Measurements from ENCODE around the gene CNTN4.

DNA sequence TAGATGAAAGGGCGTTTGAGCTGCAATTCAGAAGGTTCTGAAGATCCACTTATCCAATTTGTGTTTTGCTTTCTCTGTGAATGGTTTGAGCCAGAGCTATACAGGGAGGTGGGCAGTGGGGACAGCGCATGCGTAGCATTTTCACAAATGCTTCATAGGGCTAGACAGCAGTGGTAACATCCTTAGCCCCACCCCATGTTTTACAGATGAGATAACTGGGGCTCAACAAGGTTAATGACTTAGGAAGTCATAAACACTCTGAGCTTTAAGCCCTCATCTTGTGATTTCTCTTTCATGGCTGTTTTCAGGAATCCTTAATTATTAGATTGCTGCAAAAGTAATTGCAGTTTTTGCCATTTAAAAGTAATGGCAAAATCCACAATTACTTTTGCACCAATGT is 602.8 kb downstream of the CNTN4 start:
- no peak for TF ChIP-seq POLR2A (IDR thresholded peaks at IDR 0.05)
- TF ChIP-seq, protein P1, sequence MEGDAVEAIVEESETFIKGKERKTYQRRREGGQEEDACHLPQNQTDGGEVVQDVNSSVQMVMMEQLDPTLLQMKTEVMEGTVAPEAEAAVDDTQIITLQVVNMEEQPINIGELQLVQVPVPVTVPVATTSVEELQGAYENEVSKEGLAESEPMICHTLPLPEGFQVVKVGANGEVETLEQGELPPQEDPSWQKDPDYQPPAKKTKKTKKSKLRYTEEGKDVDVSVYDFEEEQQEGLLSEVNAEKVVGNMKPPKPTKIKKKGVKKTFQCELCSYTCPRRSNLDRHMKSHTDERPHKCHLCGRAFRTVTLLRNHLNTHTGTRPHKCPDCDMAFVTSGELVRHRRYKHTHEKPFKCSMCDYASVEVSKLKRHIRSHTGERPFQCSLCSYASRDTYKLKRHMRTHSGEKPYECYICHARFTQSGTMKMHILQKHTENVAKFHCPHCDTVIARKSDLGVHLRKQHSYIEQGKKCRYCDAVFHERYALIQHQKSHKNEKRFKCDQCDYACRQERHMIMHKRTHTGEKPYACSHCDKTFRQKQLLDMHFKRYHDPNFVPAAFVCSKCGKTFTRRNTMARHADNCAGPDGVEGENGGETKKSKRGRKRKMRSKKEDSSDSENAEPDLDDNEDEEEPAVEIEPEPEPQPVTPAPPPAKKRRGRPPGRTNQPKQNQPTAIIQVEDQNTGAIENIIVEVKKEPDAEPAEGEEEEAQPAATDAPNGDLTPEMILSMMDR (IDR thresholded peaks at IDR 0.05) = no peak
